HFF-Myc (cell line): ENCODE results near the gene ROBO1.
A peak's percentile ranks its signal among the peaks of the same experiment; 100 is the strongest.

Experiments
- DNase-seq: peaks from one replicate; pipeline ENCODE4 v3.0.0-alpha.2; 2011; ENCODE audit warnings: low read depth; ENCODE audit errors: extremely low read depth
- H3K4me3 ChIP-seq: replicated peaks from 2 replicates; pipeline ENCODE4 v1.5.1; 2011; ENCODE audit warnings: low read depth, mild to moderate bottlenecking, control low read depth, low read length
- CTCF ChIP-seq: IDR thresholded peaks from 2 replicates; pipeline ENCODE4 v1.5.1; 2012; ENCODE audit warnings: mild to moderate bottlenecking, low read depth, low read length, control low read depth; ENCODE audit errors: missing control alignments

The ROBO1 gene

GRCh38 chr3:79032686-79033318, 735.0 kb downstream of the ROBO1 start:
- peak; percentile 45 for DNase-seq
- TF ChIP-seq CTCF: peak; percentile 31
- no peak overlapping the region for H3K4me3 ChIP-seq

- no peak for TF ChIP-seq CTCF
- no peak overlapping the region for H3K4me3 ChIP-seq
- DNase-seq: no peak
These were observed 737.6 kb downstream of the ROBO1 start for GRCh38 chr3:79030157-79030556.

- no peak for DNase-seq
- H3K4me3 ChIP-seq: no peak overlapping the region
- TF ChIP-seq CTCF: no peak
These were observed 738.9 kb downstream of the ROBO1 start for GRCh38 chr3:79028916-79029315.

GRCh38 chr3:79027593-79027992, 740.2 kb downstream of the ROBO1 start:
- no peak for DNase-seq
- H3K4me3 ChIP-seq: no peak overlapping the region
- no peak for TF ChIP-seq CTCF

GRCh38 chr3:79019924-79020173, 747.9 kb downstream of the ROBO1 start:
- DNase-seq: no peak
- no peak for TF ChIP-seq CTCF
- peak overlapping the region; percentile 94 for H3K4me3 ChIP-seq

GRCh38 chr3:79019137-79019923, 748.5 kb downstream of the ROBO1 start:
- H3K4me3 ChIP-seq: peak overlapping the region; percentile 94
- DNase-seq: peak; percentile 79
- no peak for TF ChIP-seq CTCF
